ENCODE measurements around the gene GIPC1.
"Not testable (repeated sequence)": the region's sequence is repeated elsewhere in the genome, so short reads cannot be mapped to it uniquely, and the experiment has no call there.

GIPC1 gene

DNA sequence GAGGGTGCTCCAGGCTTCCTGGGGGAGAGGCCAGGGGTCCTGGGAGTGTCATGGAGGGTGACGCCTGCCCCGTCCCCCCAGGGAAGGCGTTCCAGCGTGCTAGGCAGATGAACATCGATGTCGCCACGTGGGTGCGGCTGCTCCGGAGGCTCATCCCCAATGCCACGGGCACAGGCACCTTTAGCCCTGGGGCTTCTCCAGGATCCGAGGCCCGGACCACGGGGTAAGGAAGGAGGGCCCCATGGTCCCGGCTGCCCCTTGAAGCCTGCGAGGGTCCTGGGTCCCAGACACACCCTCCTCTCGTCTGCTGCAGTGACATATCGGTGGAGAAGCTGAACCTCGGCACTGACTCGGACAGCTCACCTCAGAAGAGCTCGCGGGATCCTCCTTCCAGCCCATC, 32.2 kb downstream of the GIPC1 start:
- no peak for DNase-seq (ENCODE audit: low read depth, low spot score)
- H3K4me3 ChIP-seq (ENCODE audit: low read depth, low read length): no peak overlapping the region
- ChIA-PET CTCF (interaction anchor here (0.8 to 1.0 kb wide), 2 partner anchors 9 to 16 kb away, joined by 3 to 4 read pairs; no protein-coding TSS in a partner anchor), POLR2A (no interaction called here)
- TF ChIP-seq, protein P1, sequence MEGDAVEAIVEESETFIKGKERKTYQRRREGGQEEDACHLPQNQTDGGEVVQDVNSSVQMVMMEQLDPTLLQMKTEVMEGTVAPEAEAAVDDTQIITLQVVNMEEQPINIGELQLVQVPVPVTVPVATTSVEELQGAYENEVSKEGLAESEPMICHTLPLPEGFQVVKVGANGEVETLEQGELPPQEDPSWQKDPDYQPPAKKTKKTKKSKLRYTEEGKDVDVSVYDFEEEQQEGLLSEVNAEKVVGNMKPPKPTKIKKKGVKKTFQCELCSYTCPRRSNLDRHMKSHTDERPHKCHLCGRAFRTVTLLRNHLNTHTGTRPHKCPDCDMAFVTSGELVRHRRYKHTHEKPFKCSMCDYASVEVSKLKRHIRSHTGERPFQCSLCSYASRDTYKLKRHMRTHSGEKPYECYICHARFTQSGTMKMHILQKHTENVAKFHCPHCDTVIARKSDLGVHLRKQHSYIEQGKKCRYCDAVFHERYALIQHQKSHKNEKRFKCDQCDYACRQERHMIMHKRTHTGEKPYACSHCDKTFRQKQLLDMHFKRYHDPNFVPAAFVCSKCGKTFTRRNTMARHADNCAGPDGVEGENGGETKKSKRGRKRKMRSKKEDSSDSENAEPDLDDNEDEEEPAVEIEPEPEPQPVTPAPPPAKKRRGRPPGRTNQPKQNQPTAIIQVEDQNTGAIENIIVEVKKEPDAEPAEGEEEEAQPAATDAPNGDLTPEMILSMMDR (IDR thresholded peaks at IDR 0.05; ENCODE audit: insufficient read depth, low read length, missing control alignments): no peak

DNA sequence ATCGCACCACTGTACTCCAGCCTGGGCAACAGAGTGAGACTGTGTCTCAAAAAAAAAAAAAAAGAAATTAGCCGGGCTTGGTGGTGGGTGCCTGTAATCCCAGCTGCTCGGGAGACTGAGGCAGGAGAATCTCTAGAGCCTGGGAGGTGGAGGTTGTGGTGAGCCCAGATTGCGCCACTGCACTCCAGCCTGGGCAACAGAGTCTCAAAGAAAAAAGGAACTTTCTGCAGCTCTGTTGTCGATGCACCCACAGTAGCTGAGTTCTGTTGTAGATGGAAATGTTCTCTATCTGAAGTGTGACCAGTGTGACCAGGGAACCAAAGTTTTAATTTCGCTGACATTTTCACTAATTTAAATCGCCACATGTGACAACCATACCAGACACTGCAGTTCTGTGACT, 33.5 kb downstream of the GIPC1 start:
- CTCF ChIA-PET: interaction anchor here (1.0 to 1.2 kb wide), 3 partner anchors 9 to 18 kb away, joined by 3 read pairs; no protein-coding TSS in a partner anchor
- DNase-seq (ENCODE audit: low read depth, low spot score); H3K4me3 ChIP-seq (ENCODE audit: low read depth, low read length); POLR2A ChIA-PET: not testable (repeated sequence)

DNA sequence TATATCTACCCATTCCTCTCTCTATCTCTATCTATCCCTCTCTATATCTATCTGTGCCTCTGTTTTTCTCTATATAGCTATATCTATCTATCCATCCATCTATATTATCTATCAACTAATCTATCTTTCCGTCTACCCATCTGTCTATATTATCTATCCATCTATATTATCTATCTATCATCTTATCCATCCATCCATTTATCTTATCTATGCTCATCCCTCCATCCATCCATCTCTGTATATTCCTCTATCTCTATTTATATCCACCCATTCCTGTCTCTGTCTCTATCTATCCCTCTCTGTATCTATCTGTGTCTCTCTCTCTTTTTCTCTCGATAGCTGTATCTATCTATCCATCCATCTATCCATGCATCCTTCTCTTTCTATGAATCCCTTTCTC, 35.0 kb downstream of the GIPC1 start:
- H3K4me3 ChIP-seq (ENCODE audit: low read depth, low read length): no peak overlapping the region
- ChIA-PET POLR2A (no interaction called here), CTCF (interaction anchor here (1.0 to 2.4 kb wide), 2 partner anchors 11 to 19 kb away, joined by 3 to 17 read pairs; no protein-coding TSS in a partner anchor)
- no peak for DNase-seq (ENCODE audit: low read depth, low spot score)
- TF ChIP-seq, protein P1 (IDR thresholded peaks at IDR 0.05; ENCODE audit: insufficient read depth, low read length, missing control alignments): no peak

DNA sequence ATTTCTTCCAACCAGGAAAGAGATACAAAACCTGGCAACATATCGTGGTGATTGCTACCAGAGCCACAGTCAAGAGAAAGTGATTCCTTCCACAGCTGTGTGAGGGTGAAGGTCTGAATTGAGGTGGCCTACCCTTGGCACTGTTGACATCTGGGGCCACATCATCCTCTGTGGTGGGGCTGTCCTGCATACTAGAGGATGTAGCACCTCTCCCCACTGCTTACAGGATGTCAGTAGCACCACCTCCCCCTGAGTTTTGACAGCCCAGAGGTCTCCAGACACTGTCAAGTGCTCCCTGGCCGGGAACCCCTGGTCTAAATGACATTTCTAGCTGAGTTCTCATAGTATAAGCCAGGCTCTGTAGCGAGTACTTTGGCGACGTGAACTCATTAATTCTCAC, 36.2 kb downstream of the GIPC1 start:
- ChIA-PET POLR2A (no interaction called here), CTCF (interaction anchor here (2.4 kb wide), 1 partner anchor 13 kb away, joined by 17 read pairs; no protein-coding TSS in a partner anchor)
- no peak for DNase-seq (ENCODE audit: low read depth, low spot score)
- TF ChIP-seq, protein P1 (IDR thresholded peaks at IDR 0.05; ENCODE audit: insufficient read depth, low read length, missing control alignments): no peak
- H3K4me3 ChIP-seq (ENCODE audit: low read depth, low read length): no peak overlapping the region

DNA sequence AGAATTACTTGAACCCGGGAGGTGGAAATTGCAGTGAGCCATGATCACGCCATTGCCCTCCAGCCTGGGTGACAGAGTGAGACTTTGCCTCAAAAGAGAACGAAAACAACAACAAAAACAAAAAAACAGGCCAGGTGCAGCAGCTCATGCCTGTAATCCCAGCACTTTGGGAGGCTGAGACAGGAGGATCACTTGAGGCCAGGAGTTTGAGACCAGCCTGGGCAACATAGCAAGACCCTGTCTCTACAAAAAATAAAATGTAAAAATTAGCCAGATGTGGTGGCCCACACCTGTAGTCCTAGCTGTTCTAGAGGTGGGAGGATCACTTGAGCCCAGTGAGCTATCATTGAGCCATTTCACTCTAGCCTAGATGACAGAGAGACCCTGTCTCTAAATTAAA, 43.6 kb downstream of the GIPC1 start:
- DNase-seq (ENCODE audit: low read depth, low spot score); POLR2A ChIA-PET; H3K4me3 ChIP-seq (ENCODE audit: low read depth, low read length): not testable (repeated sequence)
- CTCF ChIA-PET: interaction anchor here (1.0 to 1.4 kb wide), 2 partner anchors 10 to 20 kb away, joined by 4 to 5 read pairs; no protein-coding TSS in a partner anchor

DNA sequence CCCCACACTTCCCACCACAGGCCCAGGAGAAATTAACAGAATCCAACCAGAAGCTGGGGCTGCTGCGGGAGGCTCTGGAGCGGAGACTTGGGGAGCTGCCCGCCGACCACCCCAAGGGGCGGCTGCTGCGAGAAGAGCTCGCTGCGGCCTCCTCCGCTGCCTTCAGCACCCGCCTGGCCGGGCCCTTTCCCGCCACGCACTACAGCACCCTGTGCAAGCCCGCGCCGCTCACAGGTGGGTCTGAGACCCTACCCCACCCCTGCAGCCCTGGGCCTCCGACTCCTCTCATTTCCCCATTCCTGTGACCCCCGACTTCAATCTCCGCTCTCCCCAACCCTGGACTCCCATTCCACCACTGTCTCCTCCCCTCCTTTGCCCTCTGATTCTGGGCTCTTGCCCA, 45.1 kb downstream of the GIPC1 start:
- TF ChIP-seq, protein P1 (IDR thresholded peaks at IDR 0.05; ENCODE audit: insufficient read depth, low read length, missing control alignments): no peak
- no peak overlapping the region for H3K4me3 ChIP-seq (ENCODE audit: low read depth, low read length)
- ChIA-PET POLR2A (interaction anchor here (0.9 kb wide), 1 partner anchor 67 kb away, joined by 4 read pairs; the partner anchor contains the start of gene DNAJB1), CTCF (no interaction called here)
- DNase-seq (ENCODE audit: low read depth, low spot score): no peak

DNA sequence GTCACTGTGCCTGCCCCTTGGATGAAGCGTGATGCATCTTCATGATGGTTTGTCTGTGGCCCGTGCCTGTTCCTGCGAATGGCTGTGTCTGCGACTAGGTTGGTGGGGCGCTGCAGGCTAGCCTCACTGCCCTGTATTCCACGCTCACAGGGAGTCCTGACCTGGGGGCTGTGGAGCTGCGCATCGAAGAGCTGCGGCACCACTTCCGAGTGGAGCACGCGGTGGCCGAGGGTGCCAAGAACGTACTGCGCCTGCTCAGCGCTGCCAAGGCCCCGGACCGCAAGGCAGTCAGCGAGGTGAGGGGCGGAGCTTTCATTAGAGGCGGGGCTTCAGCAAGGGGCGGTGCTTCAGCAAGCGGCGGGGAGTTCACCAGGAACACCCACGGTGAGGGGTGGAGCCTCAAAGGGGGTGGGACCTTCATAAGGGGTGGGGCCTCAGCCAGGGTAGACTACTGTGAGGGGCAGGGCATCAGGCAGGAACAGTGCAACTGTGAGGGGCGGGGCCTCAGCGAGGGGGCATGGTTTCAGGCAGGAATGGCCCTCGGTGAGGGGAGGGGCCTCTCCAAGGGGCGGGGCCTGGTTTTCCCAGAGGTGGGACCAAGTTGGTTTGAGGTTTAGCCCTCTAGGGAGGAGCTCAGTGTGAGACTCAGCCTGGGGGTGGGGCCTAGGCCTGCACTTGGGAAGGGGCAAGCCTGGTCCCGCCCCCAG, 45.6 kb downstream of the GIPC1 start:
- ChIA-PET POLR2A (interaction anchor here (0.9 kb wide), 1 partner anchor 68 kb away, joined by 4 read pairs; the partner anchor contains the start of gene DNAJB1), CTCF (no interaction called here)
- TF ChIP-seq, protein P1 (IDR thresholded peaks at IDR 0.05; ENCODE audit: insufficient read depth, low read length, missing control alignments): no peak
- no peak overlapping the region for H3K4me3 ChIP-seq (ENCODE audit: low read depth, low read length)
- DNase-seq (ENCODE audit: low read depth, low spot score): no peak

All from AG04449 (cell line).